Neural cell (in vitro differentiated cells): ENCODE measurements around the gene LAIR2.

ENCODE experiments used
- EP300 ChIP-seq: fragments of 450-650 bp; conservative IDR thresholded peaks from 2 replicates; pipeline ENCODE4 v1.6.1; 2014; ENCODE audit warnings: antibody characterized with exemption, mild to moderate bottlenecking, moderate library complexity; ENCODE audit not compliant: poor library complexity, severe bottlenecking
- EZH2 ChIP-seq: fragments of 200-600, 300-800 bp; shearing (Covaris generic), sonication (generic); IDR thresholded peaks from 2 replicates; pipeline ENCODE4 v1.6.1; 2014; ENCODE audit warnings: antibody characterized with exemption, low read length, borderline replicate concordance, mild to moderate bottlenecking; ENCODE audit not compliant: insufficient read depth, poor library complexity, severe bottlenecking
- MXI1 ChIP-seq: fragments of 450-650 bp; conservative IDR thresholded peaks from 2 replicates; pipeline ENCODE4 v1.6.1; 2014; ENCODE audit warnings: antibody characterized with exemption, mild to moderate bottlenecking; ENCODE audit not compliant: poor library complexity, severe bottlenecking
- RAD21 ChIP-seq: fragments of 450-650 bp; conservative IDR thresholded peaks from 2 replicates; pipeline ENCODE4 v1.6.1; 2014; ENCODE audit warnings: antibody characterized with exemption, mild to moderate bottlenecking, moderate library complexity
- SMC3 ChIP-seq: fragments of 450-650 bp; conservative IDR thresholded peaks from 2 replicates; pipeline ENCODE4 v1.6.1; 2014; ENCODE audit warnings: antibody characterized with exemption, mild to moderate bottlenecking, moderate library complexity; ENCODE audit not compliant: poor library complexity
- TAF1 ChIP-seq: IDR thresholded peaks from 2 replicates; pipeline ENCODE4 v1.6.1; 2012; ENCODE audit warnings: low read depth
- TF ChIP-seq, protein P1 (sequence below): fragments of 450-650 bp; IDR thresholded peaks from 2 replicates; pipeline ENCODE4 v1.5.1; 2014; ENCODE audit warnings: antibody characterized with exemption, mild to moderate bottlenecking, moderate library complexity; ENCODE audit not compliant: poor library complexity, severe bottlenecking

DNA sequence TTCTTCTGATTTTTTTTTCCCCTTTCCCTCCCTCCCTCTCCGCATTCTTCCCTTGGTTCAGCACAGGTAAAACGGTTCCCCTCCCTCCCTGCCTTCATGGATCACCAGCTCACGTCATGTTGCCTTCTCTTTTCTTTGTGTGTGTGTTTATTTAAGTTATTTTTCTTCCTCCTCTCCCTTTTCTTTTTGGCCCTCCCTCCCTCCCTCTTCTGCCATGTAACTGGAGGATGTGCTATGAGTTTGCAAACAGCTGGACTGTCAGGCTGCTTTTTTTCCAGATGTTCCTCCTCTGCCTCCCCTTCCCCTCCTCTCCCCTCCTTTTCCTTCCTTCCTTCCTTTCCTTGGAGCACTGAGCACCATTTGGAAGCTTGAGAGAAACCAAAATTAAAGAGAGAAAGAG, 41.0 kb upstream of the LAIR2 start:
- no peak for TF ChIP-seq MXI1
- no peak for TF ChIP-seq EZH2
- TF ChIP-seq, protein P1, sequence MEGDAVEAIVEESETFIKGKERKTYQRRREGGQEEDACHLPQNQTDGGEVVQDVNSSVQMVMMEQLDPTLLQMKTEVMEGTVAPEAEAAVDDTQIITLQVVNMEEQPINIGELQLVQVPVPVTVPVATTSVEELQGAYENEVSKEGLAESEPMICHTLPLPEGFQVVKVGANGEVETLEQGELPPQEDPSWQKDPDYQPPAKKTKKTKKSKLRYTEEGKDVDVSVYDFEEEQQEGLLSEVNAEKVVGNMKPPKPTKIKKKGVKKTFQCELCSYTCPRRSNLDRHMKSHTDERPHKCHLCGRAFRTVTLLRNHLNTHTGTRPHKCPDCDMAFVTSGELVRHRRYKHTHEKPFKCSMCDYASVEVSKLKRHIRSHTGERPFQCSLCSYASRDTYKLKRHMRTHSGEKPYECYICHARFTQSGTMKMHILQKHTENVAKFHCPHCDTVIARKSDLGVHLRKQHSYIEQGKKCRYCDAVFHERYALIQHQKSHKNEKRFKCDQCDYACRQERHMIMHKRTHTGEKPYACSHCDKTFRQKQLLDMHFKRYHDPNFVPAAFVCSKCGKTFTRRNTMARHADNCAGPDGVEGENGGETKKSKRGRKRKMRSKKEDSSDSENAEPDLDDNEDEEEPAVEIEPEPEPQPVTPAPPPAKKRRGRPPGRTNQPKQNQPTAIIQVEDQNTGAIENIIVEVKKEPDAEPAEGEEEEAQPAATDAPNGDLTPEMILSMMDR, result no peak
- TF ChIP-seq TAF1, result no peak
- TF ChIP-seq EP300, result no peak
- no peak for TF ChIP-seq RAD21
- TF ChIP-seq SMC3, result no peak
